Putamen (tissue), 1 donor: Measurements from ENCODE around the gene GLTP.
"Not testable (repeated sequence)": the region's sequence is repeated elsewhere in the genome, so short reads cannot be mapped to it uniquely, and the experiment has no call there.

ENCODE experiments used
- DNase-seq: peaks from one replicate; pipeline ENCODE4 v3.0.0-alpha.2; 2016; ENCODE audit warnings: low spot score

Gene GLTP

DNA sequence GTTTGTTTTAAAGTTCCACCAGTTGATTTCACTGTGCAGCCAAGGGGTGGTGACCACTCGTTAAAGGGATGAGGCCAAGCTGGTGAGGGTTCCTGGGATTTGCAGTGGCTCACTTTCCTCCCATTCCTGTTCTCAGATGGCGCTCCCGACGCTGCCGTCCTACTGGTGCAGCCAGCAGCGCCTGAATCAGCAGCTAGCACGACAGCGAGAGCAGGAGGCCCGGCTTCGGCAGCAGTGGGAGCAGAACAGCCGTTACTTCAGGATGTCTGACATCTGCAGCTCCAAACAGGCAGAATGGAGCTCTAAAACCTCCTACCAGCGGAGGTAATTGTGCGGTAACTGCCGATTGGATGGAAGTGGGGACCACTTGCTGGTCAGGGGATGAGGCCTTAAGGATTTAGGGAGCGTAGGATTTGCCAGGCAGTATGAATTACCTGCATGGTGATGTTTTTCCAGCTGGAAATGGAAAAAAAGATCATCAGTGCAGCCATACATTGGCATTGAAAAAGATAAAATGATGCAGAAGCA lies 22.6 kb upstream of the GLTP start:
- DNase-seq: no peak

GRCh38 chr12:109900752-109901580 lies 20.6 kb upstream of the GLTP start:
- DNase-seq: no peak

DNA sequence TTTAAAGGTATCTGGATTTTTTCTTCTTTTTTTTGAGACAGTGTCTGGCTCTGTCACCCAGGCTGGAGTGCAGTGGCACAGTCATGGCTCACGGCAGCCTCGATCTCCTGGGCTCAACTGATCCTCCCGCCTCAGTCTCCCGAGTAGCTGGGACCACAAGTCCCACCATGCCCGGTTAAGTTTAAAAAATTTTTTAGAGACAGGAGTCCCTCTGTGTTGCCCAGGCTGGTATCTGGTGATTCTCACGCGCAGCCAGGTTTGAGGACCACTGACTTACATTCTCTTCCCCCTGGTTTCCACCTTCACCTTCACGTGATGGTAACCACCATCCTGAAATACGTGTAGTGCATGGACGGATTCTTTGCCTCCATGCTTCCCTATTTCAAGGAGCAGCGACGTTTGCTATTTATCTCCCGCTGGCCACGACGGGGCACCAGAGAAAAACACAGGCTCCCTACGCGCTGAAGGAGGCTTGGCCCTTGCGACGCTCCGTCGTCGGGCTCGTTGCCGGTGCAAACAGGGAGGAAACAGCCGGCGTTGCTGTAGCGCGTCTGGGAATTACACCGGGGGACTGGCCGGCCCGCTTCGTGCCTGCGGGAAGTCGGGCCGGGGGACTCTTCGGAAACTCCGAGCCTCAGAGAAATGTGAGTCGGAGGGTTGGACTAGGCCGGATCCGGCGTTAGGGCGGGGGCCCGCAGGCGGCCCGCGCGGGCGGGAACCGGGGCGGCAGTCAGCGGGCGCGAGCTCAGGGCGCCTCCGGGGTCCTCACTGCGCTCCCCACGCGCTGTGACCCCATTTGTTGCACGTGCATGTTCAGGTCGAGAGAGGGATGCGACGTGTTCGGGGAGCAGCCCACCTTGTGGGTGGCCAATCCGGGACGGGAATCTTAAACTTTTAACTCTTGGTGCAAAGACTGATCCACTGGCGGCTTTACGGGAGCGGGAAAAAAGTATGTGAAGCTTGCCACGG lies 19.7 kb upstream of the GLTP start, which contains the start of gene TCHP:
TCHP (plus strand) TSS at position 492 of the 969 bp plus-strand sequence. CDS start 2,753 bp downstream, outside the sequence.
- peak; percentile 92 for DNase-seq

DNA sequence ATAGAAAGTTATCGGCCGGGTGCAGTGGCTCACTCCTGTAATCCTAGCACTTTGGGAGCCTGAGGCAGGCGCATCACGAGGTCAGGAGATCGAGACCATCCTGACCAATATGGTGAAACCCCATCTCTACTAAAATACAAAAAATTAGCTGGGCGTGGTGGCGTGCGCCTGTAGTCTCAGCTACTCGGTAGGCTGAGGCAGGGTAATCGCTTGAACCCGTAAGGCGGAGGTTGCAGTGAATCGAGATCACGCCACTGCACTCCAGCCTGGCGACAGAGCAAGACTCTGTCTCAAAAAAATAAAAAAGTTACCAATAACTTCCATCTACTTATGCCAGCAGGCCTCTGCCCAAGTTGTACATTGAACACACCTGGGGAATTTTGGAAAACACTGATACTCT lies 19.0 kb upstream of the GLTP start:
- DNase-seq: not testable (repeated sequence)

- no peak for DNase-seq
Observed at GRCh38 chr12:109897029-109897428, 16.7 kb upstream of the GLTP start.

GRCh38 chr12:109896188-109896587 lies 15.8 kb upstream of the GLTP start:
- DNase-seq: no peak

DNA sequence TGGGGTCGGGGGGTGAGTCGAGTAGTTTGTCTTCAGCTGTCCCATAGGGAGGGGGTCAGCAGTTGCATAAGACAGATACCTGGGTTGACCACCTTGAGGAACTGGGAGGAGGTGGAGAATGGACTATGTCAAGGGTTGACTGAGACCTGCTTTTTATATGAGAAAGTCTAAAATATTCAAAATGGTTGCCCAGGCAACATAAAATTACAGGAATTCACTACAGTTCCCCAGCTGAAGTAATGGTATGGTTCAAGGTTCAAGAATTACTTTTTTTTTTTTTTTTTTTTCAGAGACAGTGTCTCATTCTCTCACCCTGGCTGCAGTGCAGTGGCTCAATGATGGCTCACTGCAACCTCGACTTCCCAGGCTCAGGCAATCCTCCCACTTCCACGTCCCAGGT lies 14.6 kb upstream of the GLTP start:
- DNase-seq: no peak

GRCh38 chr12:109893261-109893995 lies 13.1 kb upstream of the GLTP start:
- no peak for DNase-seq

DNA sequence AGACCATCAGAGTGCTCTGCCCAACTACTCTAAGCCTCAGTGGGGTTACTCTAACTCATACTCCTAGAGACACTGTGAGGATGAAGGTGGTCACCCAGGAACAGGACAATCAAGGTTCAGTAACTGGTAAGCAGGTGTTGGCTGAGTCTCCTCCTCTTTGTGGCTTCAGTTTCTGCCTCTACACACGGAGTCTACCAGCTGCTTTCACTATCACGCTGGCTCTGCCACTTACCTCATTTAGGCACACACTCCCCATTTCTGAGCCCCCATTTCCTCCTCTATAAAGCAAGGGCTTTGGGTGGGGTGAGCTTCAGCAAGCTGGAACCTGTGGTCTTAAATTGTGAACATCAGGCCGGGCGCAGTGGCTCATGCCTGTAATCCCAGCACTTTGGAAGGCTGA lies 12.4 kb upstream of the GLTP start:
- no peak for DNase-seq

GRCh38 chr12:109892165-109892715 lies 11.9 kb upstream of the GLTP start:
- DNase-seq: no peak

- DNase-seq: not testable (repeated sequence)
Observed at GRCh38 chr12:109891731-109892130, 11.4 kb upstream of the GLTP start.

DNA sequence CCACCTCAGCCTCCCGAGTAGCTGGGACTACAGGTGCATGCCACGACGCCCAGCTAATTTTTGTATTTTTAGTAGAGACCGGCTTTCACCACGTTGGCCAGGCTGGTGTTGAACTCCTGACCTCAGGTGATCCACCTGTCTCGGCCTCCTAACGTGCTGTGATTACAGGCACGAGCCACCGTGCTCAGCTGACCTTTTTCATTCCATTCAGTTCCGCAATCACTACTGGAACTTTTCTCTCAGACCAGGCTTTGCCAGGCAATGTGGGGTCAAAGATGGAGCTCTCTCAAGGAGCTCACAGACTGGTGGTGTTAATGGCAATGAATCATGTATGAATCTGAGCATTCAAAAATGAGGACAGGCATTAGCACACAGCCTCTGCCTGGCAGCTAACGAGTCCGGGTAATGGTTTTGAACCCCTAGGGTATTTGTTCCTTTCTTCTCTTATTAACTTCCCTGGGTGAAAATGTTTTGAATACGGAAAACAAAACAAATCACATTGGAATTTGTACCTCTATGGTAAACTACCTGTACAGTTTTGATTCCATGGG lies 10.4 kb upstream of the GLTP start:
- no peak for DNase-seq

GRCh38 chr12:109888179-109889020 lies 8.1 kb upstream of the GLTP start:
- no peak for DNase-seq

DNA sequence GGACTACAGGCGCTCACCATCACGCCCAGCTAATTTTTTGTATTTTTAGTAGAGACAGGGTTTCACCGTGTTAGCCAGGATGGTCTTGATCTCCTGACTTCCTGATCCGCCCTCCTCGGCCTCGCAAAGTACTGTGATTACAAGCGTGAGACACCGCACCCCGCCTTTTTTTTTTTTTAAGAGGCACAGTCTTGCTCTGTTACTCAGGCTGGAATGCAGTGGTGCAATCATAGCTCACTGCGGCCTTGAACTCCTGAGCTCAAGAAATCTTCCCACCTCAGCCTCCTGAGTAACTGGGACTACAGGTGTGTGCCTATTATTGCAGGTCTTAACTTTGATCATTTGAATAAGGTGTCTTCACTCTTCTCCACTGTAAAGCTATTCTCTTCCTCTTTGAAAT lies 5.3 kb upstream of the GLTP start:
- no peak for DNase-seq

GRCh38 chr12:109883461-109883860 lies 3.1 kb upstream of the GLTP start:
- DNase-seq: no peak

DNA sequence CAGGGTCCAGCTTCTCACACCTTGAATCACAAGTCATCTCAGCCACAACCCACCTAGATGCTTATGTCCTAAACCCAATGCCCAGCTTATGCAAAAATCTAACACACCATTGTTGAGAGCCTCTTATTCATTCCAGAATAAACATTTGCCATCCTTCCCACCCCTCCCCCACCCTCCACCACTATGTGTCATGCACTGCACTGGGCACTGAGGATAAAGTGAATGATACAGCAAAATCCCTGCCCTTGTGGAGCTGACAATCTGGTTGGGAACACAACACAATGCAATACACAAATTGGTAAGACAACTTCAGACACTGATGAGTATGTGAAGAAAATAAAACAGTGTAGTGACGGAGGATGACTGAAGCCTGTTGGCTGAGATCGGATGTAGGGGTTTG lies 1.4 kb upstream of the GLTP start:
- no peak for DNase-seq

DNA sequence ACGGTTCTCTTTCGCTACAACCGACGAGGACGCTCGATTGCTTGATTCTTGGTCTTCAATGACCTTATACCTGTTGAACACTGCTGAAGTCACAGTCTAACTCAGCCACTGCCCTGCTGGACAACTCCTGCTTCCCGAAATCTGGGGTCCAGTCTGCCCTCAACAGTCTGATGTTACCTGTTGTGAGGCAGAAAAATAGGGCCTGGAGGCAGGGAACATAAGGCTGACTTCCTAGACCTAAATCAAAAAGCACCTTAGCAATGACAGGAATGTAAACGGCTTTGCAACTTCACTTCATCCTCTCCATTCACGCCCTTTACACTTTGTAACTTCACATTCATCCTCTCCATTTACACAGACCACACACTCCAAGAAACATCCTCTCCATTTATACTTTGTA lies 597 bp upstream of the GLTP start:
- no peak for DNase-seq

DNA sequence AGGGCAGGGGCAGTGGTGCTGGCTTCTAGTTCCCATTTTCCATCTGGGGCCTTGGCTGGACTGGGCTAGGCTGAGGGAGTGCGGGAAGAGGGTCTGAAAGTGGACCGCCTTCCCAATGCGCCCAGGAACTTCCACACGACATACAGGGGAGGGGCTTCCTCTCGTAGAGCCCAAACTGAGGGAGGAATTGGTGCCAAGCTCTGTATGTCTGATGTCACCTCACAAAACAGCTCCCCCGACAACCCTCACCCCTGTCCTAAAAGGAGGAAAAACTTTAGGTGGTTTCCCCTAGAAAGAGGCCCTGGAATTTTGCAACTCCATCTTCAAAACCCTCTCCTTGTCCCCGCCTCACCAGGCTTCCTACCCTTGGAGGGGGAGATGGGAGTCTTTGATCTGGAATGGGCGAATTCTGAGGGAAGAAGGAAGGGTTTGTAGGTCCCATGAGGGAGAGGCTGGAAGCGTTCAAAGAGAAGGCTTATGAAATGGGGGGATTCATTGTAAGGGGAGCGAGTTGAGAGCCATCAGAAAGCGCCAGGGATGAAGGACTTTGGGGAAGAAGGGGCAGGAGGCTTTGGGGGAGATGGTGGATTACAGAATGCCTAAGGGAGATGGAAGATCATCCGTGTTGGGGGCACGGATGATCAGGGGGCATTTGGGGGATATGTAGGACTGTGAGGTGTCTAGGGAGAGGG lies 844 bp downstream of the GLTP start:
- DNase-seq: peak; percentile 58

DNA sequence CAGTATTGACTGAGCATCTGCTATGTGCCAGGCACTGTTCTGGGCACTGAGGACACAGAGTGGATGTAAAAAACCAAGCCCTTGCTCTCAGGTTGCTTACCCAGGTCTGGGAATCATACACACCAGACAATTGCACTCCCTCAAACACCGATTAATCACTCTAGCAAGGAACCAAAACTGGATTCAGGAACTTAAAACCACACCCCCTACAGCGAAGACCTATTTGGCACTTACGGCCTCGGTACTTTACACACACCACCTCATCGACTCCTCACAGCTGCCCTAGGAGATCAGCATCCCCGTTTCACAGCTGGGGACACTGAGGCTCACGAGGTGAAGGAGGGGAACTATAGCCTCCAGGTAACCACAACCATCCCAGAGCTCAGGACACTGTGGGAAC lies 1.6 kb downstream of the GLTP start:
- DNase-seq: no peak

- DNase-seq: no peak
Observed at GRCh38 chr12:109878247-109878625, 2.1 kb downstream of the GLTP start.
